ENCODE results near the gene LTB4R2. TPM values are rescaled to one million over a fixed set of nuclear protein-coding genes. Genes with fewer than 3 reads are reported as not detected.

LTB4R2 gene, protein sequence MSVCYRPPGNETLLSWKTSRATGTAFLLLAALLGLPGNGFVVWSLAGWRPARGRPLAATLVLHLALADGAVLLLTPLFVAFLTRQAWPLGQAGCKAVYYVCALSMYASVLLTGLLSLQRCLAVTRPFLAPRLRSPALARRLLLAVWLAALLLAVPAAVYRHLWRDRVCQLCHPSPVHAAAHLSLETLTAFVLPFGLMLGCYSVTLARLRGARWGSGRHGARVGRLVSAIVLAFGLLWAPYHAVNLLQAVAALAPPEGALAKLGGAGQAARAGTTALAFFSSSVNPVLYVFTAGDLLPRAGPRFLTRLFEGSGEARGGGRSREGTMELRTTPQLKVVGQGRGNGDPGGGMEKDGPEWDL
- total RNA-seq (2022; extraction: Qiagen RNA extraction): 1.3 to 5.0 TPM (median 3.6 TPM) in 5 replicates

GRCh38 chr14:24309538-24310264 lies at the start of gene LTB4R2:
Gene LTB4R2, plus strand, starts transcription at chr14:24310140. Its CDS starts 525 bp downstream, at chr14:24310665.

DNA sequence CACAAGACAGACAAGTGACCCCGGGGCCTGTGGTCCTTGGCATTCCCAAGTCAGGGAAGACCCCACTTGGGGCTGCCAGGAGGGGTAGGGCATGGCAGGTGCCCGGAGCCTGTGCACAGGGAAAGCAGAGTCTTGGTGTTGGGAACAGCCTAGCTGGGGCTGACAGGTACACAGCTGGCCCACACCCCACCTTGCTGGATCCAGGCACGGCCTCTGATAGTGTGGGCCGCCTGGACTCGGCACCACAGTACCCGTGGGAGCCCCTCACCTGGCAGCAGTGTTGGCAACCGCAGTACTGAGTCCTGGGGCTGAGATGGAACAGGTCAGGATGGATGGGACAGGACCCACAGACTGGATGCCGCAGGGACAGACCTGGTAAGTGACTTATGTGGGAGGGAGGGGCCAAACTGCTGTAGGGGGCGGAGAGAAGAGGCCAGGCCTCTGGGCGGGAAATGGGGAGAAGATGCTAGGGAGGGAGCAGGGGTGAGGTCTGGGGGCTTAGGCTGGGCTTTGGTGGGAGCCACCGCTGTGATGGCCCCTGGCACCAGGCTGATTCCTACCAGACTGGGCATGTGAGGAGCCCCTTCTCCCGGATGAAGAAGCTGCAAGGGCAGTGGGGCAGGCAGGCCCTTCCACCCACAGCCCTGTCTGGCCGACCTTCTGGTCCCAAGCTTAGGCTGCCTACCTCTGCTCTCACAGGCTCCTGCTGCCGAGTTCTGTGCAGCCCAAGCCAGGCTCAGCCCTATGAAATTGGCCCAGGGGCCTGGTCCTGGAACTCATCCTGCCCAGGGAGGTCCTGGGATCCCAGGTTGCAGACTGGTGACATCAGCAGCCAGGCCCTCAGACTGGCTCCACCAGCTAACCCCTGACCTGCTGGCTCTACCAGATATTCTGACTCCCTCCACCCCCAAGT lies 46.9 kb upstream of the LTB4R2 start, which contains the start of gene TGM1:
Gene TGM1 (minus strand): TSS at position 357 of the 913 bp plus-strand sequence. CDS start 825 bp downstream, outside the sequence.

GRCh38 chr14:24271134-24271833 lies 38.7 kb upstream of the LTB4R2 start, which contains the start of gene RABGGTA:
Gene RABGGTA, minus strand, starts transcription at chr14:24271597. Its CDS starts 482 bp downstream, at chr14:24271115.

GRCh38 chr14:24299255-24300191 lies 10.4 kb upstream of the LTB4R2 start, which contains the start of the genes DHRS1 and NOP9:
Gene DHRS1, minus strand, starts transcription at chr14:24299780. Its CDS starts 674 bp downstream, at chr14:24299106.
Gene NOP9, plus strand, starts transcription at chr14:24299850. Its CDS starts 105 bp downstream, at chr14:24299955.

DNA sequence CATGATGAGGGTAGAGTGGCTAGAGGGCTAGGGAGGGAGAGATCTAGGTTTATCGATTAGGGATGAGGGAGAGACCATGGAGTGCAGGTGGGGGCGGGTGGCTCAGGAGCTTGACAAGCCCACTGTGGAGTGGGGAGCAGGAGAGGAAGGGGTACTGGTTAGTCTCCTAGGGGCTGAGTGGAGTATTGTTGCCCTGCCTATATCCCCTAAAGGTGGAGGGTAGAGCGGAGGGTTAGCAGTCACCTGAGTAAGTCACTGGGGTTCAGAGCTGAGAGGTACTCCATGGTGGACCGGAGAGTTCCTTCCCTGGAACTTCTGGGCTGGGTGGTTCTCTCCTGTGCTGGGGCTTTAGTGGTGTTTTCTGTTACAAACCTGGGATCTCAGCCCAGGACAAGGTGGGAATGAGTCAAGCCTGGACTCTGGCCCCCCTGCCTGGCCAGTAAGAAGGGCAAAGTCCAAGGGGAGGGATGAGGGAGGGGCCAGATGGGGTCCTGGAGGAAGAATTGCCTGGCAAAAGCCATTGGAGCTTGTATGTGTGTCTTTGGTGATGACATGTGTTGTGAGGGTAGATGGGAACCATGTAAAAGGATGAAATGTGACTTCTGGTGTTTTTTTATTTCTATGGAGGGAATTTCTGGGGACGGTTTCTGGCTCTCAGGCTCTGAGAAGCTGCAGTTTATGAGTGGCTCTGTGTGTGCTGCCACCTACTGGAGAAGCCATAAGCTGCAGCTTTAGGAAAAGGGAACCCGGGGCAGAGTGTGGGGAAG lies 2.2 kb upstream of the LTB4R2 start, which contains the start of gene CIDEB:
Gene CIDEB (minus strand): TSS at position 403 of the 767 bp plus-strand sequence. CDS start 119 bp downstream, at position 284.

DNA sequence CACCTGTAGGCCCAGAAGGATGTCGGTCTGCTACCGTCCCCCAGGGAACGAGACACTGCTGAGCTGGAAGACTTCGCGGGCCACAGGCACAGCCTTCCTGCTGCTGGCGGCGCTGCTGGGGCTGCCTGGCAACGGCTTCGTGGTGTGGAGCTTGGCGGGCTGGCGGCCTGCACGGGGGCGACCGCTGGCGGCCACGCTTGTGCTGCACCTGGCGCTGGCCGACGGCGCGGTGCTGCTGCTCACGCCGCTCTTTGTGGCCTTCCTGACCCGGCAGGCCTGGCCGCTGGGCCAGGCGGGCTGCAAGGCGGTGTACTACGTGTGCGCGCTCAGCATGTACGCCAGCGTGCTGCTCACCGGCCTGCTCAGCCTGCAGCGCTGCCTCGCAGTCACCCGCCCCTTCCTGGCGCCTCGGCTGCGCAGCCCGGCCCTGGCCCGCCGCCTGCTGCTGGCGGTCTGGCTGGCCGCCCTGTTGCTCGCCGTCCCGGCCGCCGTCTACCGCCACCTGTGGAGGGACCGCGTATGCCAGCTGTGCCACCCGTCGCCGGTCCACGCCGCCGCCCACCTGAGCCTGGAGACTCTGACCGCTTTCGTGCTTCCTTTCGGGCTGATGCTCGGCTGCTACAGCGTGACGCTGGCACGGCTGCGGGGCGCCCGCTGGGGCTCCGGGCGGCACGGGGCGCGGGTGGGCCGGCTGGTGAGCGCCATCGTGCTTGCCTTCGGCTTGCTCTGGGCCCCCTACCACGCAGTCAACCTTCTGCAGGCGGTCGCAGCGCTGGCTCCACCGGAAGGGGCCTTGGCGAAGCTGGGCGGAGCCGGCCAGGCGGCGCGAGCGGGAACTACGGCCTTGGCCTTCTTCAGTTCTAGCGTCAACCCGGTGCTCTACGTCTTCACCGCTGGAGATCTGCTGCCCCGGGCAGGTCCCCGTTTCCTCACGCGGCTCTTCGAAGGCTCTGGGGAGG lies 985 bp downstream of the LTB4R2 start, which contains the start of gene LTB4R:
Gene LTB4R (plus strand): TSS at position 857 of the 959 bp plus-strand sequence. CDS start 4,150 bp downstream, outside the sequence.

DNA sequence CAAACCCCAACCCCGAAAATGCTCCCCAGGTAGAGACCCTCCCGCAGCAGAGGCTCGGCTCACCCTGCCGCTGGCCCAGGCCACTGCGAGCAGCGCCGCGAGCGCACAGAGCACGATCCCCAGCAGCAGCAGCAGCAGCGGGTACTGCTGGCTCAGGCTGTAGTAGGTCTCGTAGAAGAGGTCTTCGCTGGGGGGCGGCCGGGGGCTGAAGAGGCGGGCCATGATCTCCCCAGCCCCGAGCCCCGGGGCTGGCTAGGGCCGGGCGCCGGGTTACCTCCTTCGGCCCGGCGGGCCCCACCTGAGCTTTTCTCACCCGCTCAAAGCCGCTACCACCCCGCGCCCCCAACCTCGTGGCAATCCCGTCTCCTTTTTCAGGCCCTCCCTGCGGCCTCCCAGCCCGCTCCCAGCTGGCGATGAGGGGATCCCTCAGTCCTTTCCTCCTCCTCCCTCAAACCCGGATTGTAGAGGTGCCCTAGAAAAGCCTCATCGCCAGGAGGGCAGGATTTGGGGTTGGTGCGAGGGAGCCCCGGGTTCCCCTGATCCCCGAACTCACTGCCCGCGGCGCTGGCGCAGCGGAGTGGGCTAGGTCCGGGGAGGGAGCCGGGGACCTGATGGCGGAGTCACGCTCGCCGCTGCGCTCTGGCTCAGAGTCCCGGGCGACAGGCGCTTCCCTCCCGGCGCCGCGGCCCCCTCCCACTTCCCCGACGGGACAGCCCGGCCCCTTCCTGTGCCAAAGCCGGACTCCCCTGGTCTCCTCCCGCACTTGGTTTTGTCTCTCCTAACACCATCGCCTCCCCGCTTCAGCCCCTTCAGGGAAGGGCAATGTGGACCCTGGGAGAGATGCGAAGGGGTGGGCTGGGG lies 24.7 kb downstream of the LTB4R2 start, which contains the start of gene ADCY4:
Gene ADCY4 (minus strand): TSS at position 641 of the 861 bp plus-strand sequence. CDS start 419 bp downstream, at position 222.

GRCh38 chr14:24339284-24340151 lies 29.6 kb downstream of the LTB4R2 start, which contains the start of gene RIPK3:
Gene RIPK3, minus strand, starts transcription at chr14:24339991. Its CDS starts 165 bp downstream, at chr14:24339826.

Other genes starting within 250 kb of the LTB4R2 start
- gene CPNE6, start 238.6 kb upstream of the LTB4R2 start, total RNA-seq (2022; extraction: Qiagen RNA extraction): 0.06 to 0.34 TPM (median 0.13 TPM) in 5 replicates
- gene PCK2, start 215.8 kb upstream of the LTB4R2 start, total RNA-seq (2022; extraction: Qiagen RNA extraction): 15.7 to 23.6 TPM (median 21.3 TPM) in 5 replicates
- 21.0 to 23.9 TPM (median 22.6 TPM) in 5 replicates for gene DCAF11, start 195.4 kb upstream of the LTB4R2 start, total RNA-seq (2022; extraction: Qiagen RNA extraction)
- gene NRL, start 195.2 kb upstream of the LTB4R2 start, total RNA-seq (2022; extraction: Qiagen RNA extraction): 0.60 to 1.2 TPM (median 0.86 TPM) in 5 replicates
- gene FITM1, start 179.5 kb upstream of the LTB4R2 start, total RNA-seq (2022; extraction: Qiagen RNA extraction): 0.09 to 0.16 TPM (median 0.14 TPM) in 3 of 5 replicates, not detected in the others
- 138 to 176 TPM (median 145 TPM) in 5 replicates for gene PSME1, start 173.9 kb upstream of the LTB4R2 start, total RNA-seq (2022; extraction: Qiagen RNA extraction)
- gene EMC9, start 168.5 kb upstream of the LTB4R2 start, total RNA-seq (2022; extraction: Qiagen RNA extraction): 47.5 to 52.9 TPM (median 49.0 TPM) in 5 replicates
- 137 to 183 TPM (median 150 TPM) in 5 replicates for gene PSME2, start 163.5 kb upstream of the LTB4R2 start, total RNA-seq (2022; extraction: Qiagen RNA extraction)
- gene RNF31, start 162.6 kb upstream of the LTB4R2 start, total RNA-seq (2022; extraction: Qiagen RNA extraction): 22.5 to 40.0 TPM (median 36.1 TPM) in 5 replicates
- gene IRF9, start 148.9 kb upstream of the LTB4R2 start, total RNA-seq (2022; extraction: Qiagen RNA extraction): 15.8 to 20.8 TPM (median 16.9 TPM) in 5 replicates
- 2.7 to 6.1 TPM (median 3.4 TPM) in 5 replicates for gene REC8, start 138.1 kb upstream of the LTB4R2 start, total RNA-seq (2022; extraction: Qiagen RNA extraction)
- 68.8 to 105 TPM (median 97.4 TPM) in 5 replicates for gene IPO4, start 121.3 kb upstream of the LTB4R2 start, total RNA-seq (2022; extraction: Qiagen RNA extraction)
- 58.4 to 67.4 TPM (median 65.1 TPM) in 5 replicates for gene TM9SF1, start 114.7 kb upstream of the LTB4R2 start, total RNA-seq (2022; extraction: Qiagen RNA extraction)
- gene TSSK4, start 104.4 kb upstream of the LTB4R2 start, total RNA-seq (2022; extraction: Qiagen RNA extraction): not detected in 5 replicates
- gene CHMP4A, start 96.7 kb upstream of the LTB4R2 start, total RNA-seq (2022; extraction: Qiagen RNA extraction): 81.0 to 115 TPM (median 82.9 TPM) in 5 replicates
- gene MDP1, start 94.1 kb upstream of the LTB4R2 start, total RNA-seq (2022; extraction: Qiagen RNA extraction): 23.3 to 28.2 TPM (median 26.8 TPM) in 5 replicates
- 414 to 527 TPM (median 420 TPM) in 5 replicates for gene NEDD8, start 77.8 kb upstream of the LTB4R2 start, total RNA-seq (2022; extraction: Qiagen RNA extraction)
- 52.0 to 70.3 TPM (median 55.1 TPM) in 5 replicates for gene GMPR2, start 77.2 kb upstream of the LTB4R2 start, total RNA-seq (2022; extraction: Qiagen RNA extraction)
- gene TINF2, start 67.5 kb upstream of the LTB4R2 start, total RNA-seq (2022; extraction: Qiagen RNA extraction): 30.5 to 38.0 TPM (median 34.9 TPM) in 5 replicates
- 0.82 to 1.4 TPM (median 1.1 TPM) in 5 replicates for gene TGM1, start 47.0 kb upstream of the LTB4R2 start, total RNA-seq (2022; extraction: Qiagen RNA extraction)
- 13.5 to 15.8 TPM (median 14.7 TPM) in 5 replicates for gene RABGGTA, start 38.5 kb upstream of the LTB4R2 start, total RNA-seq (2022; extraction: Qiagen RNA extraction)
- gene DHRS1, start 10.4 kb upstream of the LTB4R2 start, total RNA-seq (2022; extraction: Qiagen RNA extraction): 9.3 to 12.6 TPM (median 11.1 TPM) in 5 replicates
- 12.5 to 17.2 TPM (median 17.2 TPM) in 5 replicates for gene NOP9, start 10.3 kb upstream of the LTB4R2 start, total RNA-seq (2022; extraction: Qiagen RNA extraction)
- gene CIDEB, start 2.2 kb upstream of the LTB4R2 start, total RNA-seq (2022; extraction: Qiagen RNA extraction): 0.12 to 0.32 TPM (median 0.14 TPM) in 4 of 5 replicates, not detected in the other
- gene LTB4R, start 1.4 kb downstream of the LTB4R2 start, total RNA-seq (2022; extraction: Qiagen RNA extraction): 2.7 to 6.5 TPM (median 4.3 TPM) in 5 replicates
- gene ADCY4, start 24.9 kb downstream of the LTB4R2 start, total RNA-seq (2022; extraction: Qiagen RNA extraction): 0.08 TPM in 1 of 5 replicates, not detected in the others
- 0.09 TPM in 1 of 5 replicates, not detected in the others for gene RIPK3, start 29.9 kb downstream of the LTB4R2 start, total RNA-seq (2022; extraction: Qiagen RNA extraction)
- gene NFATC4, start 58.0 kb downstream of the LTB4R2 start, total RNA-seq (2022; extraction: Qiagen RNA extraction): 0.09 to 0.28 TPM (median 0.15 TPM) in 5 replicates
- 0.30 to 0.58 TPM (median 0.49 TPM) in 5 replicates for gene NYNRIN, start 88.9 kb downstream of the LTB4R2 start, total RNA-seq (2022; extraction: Qiagen RNA extraction)
- gene CBLN3, start 119.5 kb downstream of the LTB4R2 start, total RNA-seq (2022; extraction: Qiagen RNA extraction): 0.84 to 1.3 TPM (median 1.0 TPM) in 5 replicates
- 21.0 to 29.0 TPM (median 26.8 TPM) in 5 replicates for gene KHNYN, start 119.8 kb downstream of the LTB4R2 start, total RNA-seq (2022; extraction: Qiagen RNA extraction)
- 37.6 to 50.9 TPM (median 44.9 TPM) in 5 replicates for gene SDR39U1, start 132.6 kb downstream of the LTB4R2 start, total RNA-seq (2022; extraction: Qiagen RNA extraction)
- not detected in 5 replicates for gene CMA1, start 198.1 kb downstream of the LTB4R2 start, total RNA-seq (2022; extraction: Qiagen RNA extraction)

Data from A549 treated with dexamethasone at 1 μM for 4 hours (cell line).